Activated naive CD4-positive, alpha-beta T cell treated with anti-CD3 and anti-CD28 coated beads, Interleukin-2, amount 50 U/mL, for 72 hours (primary cell): ENCODE data around the gene IL31RA. TPM values are rescaled to one million over a fixed set of nuclear protein-coding genes. Genes with fewer than 3 reads are reported as not detected.

Experiments
- ATAC-seq, 2 donors: fragments of 150-1000 bp; cut with Tn5 transposase; 2 replicates each; pipeline ENCODE4 v1.10.0; 2021; ENCODE audit warnings: mild to moderate bottlenecking in 2 of 2, moderate library complexity in 2 of 2
- DNase-seq, 2 donors: peaks; one replicate each; pipeline ENCODE4 v3.0.0; 2021 to 2022; ENCODE audit warnings: low spot score in 2 of 2
- H3K27ac Mint-ChIP-seq, 2 donors: one replicate each; pipeline ENCODE4 v1.8.0; 2022; ENCODE audit warnings: mild to moderate bottlenecking in 2 of 2, mixed read lengths in 2 of 2
- H3K36me3 Mint-ChIP-seq, 2 donors: one replicate each; pipeline ENCODE4 v1.8.0; 2022; ENCODE audit warnings: mixed read lengths in 2 of 2
- H3K9me3 Mint-ChIP-seq, 2 donors: one replicate each; pipeline ENCODE4 v1.8.0; 2022; ENCODE audit warnings: mixed read lengths in 2 of 2
- total RNA-seq, 2 donors: library from RNA; stranded (reverse); gene quantifications; one replicate each; pipeline ENCODE4 v1.2.3, GENCODE V29; 2022

The IL31RA gene
- total RNA-seq, 2 donors from 2014 or later: 0.89 TPM; not detected in 1

DNA sequence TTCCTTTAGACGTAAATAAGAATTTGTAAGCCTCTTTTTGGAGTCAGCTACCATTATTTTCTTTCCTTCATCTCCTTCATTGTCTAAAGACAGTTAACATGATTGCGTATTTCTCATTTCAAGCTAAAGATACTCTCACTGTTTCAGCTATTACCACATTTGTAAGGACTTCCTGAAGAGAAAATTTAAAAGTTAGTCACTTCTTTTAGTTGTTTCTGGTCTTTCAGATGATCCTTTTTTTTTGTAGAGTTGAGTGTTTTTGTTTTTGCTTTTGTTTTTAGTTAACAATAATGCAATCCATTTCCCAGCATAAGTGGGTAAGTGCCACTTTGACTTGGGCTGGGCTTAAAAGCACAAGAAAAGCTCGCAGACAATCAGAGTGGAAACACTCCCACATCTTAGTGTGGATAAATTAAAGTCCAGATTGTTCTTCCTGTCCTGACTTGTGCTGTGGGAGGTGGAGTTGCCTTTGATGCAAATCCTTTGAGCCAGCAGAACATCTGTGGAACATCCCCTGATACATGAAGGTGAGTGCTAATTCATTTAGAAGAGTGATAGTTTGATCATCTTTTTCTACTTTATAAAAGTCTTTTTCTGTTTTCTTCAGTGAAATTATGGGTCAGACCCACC is 2.0 kb downstream of the IL31RA start:
- ATAC-seq: peak in 1 of 2 donors; percentile 28
- DNase-seq: no peak
- no peak overlapping the region for H3K27ac Mint-ChIP-seq
- H3K9me3 Mint-ChIP-seq: peaks cover 0 to 9% of the 10 kb centered on the region in 2 donors
- H3K36me3 Mint-ChIP-seq: no peaks in the 10 kb centered on the region

DNA sequence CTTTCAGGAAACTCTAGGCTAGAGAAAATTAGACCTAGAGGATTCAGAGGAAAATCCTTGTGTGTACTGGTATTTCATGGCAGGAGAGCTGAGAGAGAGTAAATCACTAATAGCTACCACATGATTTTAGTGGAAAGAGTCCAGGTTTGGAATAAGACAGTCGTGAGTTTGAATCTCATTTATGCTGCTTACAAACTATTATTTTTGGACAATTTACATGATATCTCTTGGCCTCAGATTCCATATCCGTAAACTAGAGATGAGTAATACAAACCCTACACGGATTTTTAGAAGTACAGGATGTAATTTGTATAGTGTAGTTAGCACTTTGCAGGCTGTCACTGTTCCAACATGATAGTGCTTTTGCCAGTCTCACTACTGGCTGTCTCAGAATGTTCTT is 2.7 kb downstream of the IL31RA start:
- Mint-ChIP-seq H3K27ac (no peak overlapping the region), H3K9me3 (peaks cover 0 to 9% of the 10 kb centered on the region in 2 donors), H3K36me3 (no peaks in the 10 kb centered on the region)
- no peak for DNase-seq
- no peak for ATAC-seq

DNA sequence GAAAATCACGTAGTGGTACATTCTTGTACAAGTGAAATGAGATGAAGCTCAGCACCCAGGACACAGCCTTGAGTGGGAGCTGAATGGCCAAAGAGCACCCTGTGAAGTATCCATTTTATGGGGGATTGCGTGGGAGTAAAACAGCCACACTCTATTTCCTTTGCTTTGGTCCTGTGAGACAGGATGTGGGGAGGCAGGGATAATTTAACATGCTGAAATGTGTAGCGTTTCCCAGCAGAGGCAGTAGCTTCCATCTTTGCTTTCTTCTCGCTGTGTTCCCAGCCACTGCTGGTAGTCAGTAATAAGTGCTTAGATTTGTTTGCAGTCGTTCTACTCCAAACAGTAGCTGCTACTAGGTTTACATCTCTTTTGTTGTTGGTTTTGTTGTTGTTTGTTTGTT is 4.4 kb downstream of the IL31RA start:
- ATAC-seq (peak; percentile 30 to 46), DNase-seq (no peak)
- H3K9me3 Mint-ChIP-seq: peaks cover 0 to 4% of the 10 kb centered on the region in 2 donors
- no peaks in the 10 kb centered on the region for H3K36me3 Mint-ChIP-seq
- peak overlapping the region; percentile 67 to 89 for H3K27ac Mint-ChIP-seq

DNA sequence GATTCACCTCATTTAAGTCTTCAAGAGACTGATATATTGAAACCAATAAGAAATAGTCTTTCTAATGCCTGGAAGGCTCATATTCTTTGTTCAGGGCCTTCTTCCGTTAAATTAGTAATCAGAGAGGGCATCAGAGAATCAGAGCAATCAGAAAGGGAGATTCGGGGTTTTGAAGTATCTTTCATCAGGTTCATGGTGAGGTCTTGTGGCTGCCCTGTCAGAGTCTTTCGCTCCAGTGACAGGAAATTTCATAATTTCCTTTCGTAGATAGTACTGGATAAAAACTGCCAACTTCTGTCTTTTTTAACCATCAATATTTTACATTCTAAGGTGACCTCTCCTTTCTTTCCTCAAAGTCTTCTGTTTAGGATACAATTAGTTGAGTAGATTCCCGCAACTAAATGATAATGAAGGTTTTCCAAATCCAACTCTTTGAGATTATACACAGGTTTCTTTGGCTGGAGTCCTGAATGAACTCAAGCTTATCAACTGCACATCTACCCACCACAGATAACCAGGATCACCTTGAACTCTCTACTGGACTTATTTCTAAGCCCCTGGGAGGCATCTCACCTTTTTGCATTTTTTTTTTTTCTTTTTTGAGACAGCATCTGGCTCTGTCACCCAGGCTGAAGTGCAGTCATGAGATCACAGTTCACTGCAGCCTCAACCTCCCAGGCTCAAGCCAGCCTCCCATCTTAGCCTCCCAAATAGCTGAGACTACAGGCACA is 5.5 kb downstream of the IL31RA start:
- no peaks in the 10 kb centered on the region for H3K36me3 Mint-ChIP-seq
- DNase-seq: no peak
- ATAC-seq: peak; percentile 72 to 89
- peak overlapping the region in 1 of 2 donors; percentile 89 for H3K27ac Mint-ChIP-seq
- H3K9me3 Mint-ChIP-seq: peaks cover 0 to 7% of the 10 kb centered on the region in 2 donors

DNA sequence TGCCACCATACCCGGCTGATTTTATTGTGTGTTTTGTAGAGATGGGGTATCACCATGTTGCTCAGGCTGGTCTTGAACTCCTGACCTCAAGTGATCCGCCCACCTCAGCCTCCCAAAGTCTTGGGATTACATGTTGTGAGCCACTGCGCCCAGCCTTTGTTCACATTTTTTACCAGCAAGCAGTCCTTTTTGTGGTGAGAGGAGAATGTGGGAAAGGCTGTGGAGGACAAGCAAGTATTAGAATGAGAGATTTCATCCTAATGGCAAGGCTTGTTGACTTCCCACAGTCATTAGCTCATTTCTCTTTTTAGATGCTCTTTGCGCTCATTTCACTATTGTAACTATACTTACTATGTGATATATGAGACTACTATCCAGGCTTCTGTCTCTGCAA is 6.1 kb downstream of the IL31RA start:
- ATAC-seq (no peak), DNase-seq (no peak)
- Mint-ChIP-seq H3K27ac (peak overlapping the region in 1 of 2 donors; percentile 89), H3K9me3 (peaks cover 0 to 9% of the 10 kb centered on the region in 2 donors), H3K36me3 (no peaks in the 10 kb centered on the region)

DNA sequence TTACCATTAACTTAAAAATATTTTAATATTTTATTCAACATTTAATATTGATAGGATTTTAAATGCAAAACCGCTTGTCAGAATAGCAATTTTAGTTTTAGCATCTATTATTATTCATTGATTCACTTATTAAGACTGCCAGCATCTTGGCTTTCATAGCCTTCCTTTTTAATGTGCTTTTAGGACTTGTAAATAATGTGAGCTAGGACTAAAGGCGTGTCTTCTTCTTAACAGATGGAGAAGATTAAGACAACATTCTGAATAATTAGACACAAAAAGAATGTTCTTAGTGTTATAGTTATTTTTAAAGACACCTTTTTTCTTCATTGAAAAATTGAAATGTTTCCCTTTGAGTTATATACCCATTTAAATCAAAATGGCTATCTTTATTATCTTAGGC is 6.9 kb downstream of the IL31RA start:
- ATAC-seq: no peak
- no peak for DNase-seq
- Mint-ChIP-seq H3K9me3 (peaks cover 0 to 9% of the 10 kb centered on the region in 2 donors), H3K27ac (no peak overlapping the region), H3K36me3 (no peaks in the 10 kb centered on the region)

DNA sequence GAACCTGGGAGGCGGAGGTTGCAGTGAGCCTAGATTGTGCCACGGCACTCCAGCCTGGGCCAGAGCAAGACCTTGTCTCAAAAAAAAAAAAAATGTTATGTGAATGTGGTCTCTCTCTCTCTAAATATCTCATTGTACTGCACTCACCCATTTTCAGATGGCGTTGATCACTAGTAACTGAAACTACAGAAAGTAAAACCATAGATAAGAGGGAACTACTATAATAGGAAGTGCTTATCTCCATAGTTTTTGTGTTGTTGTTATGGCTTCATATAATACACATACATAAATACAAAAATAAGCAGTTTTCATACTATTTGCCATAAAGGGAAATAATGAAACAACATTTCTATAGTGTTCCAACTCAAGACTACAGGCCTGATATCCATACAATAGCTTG is 9.1 kb downstream of the IL31RA start:
- ATAC-seq: no peak
- Mint-ChIP-seq H3K27ac (no peak overlapping the region), H3K9me3 (peaks cover 0 to 6% of the 10 kb centered on the region in 2 donors), H3K36me3 (no peaks in the 10 kb centered on the region)
- DNase-seq: no peak

DNA sequence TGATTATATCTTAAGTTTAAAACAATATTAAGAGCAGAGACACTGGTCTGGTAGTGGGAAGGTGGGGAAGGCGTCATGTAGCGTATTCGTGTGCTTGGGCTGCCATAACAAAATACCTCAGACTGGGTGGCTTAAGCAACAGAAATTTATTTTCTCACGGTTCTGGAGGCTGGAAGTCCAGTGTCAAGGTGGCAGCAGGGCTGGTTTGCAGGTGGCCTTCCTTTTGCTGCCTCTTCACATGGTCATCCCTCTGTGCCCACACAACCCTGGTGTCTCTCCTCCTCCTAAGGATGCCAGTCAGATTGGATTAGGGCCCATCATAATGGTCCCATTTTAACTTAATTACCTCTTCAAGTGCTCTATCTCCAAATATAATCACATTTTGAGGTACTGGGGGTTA is 9.6 kb downstream of the IL31RA start:
- ATAC-seq (no peak), DNase-seq (no peak)
- peaks cover 0 to 5% of the 10 kb centered on the region in 2 donors for H3K9me3 Mint-ChIP-seq
- H3K27ac Mint-ChIP-seq: no peak overlapping the region
- H3K36me3 Mint-ChIP-seq: no peaks in the 10 kb centered on the region

DNA sequence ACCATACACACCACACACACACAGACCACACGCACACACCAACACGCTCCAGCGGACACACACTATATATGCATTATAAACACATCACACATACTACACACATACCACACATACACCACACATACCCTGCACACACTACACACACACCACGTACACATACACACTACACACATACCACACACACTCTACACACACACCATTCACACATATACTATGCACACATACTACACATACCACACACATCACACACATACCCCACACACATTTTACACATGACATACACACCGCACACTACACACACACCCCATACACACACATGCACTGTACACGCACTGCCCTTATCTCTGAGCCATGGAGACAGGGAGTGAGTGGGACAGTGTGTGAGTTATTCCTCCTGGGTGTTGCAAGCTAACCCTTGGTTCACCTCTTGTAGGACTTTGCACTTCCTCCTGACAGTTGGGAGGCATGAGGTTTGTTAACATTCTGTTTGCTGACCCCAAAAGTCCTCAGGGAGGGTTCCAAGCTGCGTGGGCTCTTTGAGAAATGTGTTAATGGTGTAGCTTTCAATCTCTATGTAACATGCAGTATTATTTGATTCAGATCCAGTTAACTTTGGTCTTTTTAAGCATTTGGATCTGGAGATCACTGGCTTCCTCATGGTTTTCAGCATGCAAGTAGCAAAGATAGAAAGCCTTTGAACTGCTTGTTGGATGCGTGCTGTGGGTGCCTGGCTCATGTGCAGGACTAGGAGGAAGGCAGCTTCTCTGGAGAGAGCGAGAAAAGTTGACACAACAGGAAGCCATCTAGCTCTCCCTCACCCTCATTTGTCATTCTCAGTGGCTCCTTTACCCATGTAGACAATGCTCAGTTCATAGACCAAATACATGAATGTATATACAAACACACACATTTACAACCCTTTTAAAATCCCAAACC is 13.7 kb downstream of the IL31RA start:
- no peak overlapping the region for H3K27ac Mint-ChIP-seq
- no peak for DNase-seq
- H3K36me3 Mint-ChIP-seq: no peaks in the 10 kb centered on the region
- ATAC-seq: no peak
- H3K9me3 Mint-ChIP-seq: peaks cover 3 to 5% of the 10 kb centered on the region in 2 donors

DNA sequence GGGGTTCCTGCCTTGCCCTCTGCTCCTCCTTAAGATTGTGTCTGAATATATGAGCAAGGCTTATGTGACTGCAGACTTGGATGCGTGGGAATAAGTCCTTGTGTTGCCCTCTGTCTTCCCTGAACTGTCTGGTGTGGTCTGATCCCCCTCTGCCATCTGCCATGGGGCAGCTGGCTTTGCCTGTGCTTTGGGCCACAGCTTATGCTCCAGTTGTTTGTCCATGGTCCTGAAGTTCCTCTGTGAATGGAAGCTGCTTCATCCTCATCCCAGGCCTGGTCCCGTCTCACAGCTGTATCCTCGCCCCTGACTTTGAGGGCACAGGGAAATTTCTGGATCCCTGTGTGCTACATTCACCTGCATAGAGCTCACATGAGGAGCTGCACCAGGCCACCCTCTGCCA is 14.7 kb downstream of the IL31RA start:
- Mint-ChIP-seq H3K9me3 (peaks cover 3 to 5% of the 10 kb centered on the region in 2 donors), H3K36me3 (no peaks in the 10 kb centered on the region), H3K27ac (no peak overlapping the region)
- DNase-seq: no peak
- ATAC-seq: no peak

DNA sequence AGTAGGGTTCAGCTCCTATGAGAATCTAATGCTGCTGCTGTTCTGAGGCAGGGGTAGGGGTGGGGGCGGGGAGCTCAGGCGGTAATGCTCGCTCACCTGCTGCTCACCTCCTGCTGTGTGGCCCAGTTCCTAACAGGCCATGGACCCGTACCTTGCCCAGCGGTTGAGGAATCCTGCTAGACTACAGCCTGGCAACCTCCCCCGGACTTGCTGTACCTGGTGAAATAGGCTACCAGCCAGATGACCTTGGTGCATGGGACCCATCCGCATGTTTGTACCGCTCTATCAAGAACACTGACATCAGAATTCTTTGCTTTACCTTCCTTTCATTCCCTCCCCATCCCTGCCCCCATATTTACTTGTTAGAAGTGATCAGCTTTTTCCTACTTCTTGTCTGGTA is 15.3 kb downstream of the IL31RA start:
- Mint-ChIP-seq H3K27ac (no peak overlapping the region), H3K36me3 (no peaks in the 10 kb centered on the region), H3K9me3 (peaks cover 3 to 4% of the 10 kb centered on the region in 2 donors)
- no peak for DNase-seq
- ATAC-seq: no peak

DNA sequence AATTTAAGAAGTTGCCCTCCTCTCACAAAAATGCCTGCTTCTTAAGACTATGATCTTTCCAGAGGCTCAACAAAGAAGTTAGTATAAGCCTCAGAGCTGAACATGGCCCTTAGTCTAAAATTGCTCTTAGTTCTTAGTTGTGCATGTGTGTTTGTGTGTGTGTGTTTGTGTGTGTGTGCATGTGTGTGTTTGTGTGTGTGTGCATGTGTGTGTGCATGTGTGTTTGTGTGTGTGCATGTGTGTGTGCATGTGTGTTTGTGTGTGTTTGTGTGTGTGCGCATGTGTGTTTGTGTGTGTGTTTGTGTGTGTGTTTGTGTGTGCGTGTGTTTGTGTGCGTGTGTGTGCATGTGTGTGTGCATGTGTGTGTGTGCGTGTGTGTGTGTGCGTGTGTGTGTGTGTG is 15.8 kb downstream of the IL31RA start:
- no peak overlapping the region for H3K27ac Mint-ChIP-seq
- H3K9me3 Mint-ChIP-seq: peaks cover 0 to 3% of the 10 kb centered on the region in 2 donors
- DNase-seq (no peak), ATAC-seq (no peak)
- no peaks in the 10 kb centered on the region for H3K36me3 Mint-ChIP-seq

DNA sequence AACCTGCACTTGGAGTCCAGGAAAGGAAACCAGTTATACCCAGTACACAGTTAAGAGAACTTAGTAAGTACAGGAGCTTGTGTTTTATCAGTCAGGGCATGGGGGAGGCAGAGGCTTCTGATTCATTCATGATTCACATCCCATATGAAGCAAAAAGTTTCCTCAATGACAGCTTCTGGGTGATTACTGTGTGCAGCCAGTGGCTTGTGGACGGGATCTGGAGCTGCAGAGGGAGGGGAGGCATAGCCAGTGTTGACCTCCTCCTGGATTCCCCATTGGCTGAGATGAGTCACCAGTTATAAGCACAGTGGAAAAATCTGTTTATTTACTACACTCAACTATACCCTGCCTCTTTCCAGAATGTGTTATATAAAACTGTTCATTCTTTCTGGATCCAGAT is 17.7 kb downstream of the IL31RA start:
- H3K27ac Mint-ChIP-seq: peak overlapping the region; percentile 17 to 44

DNA sequence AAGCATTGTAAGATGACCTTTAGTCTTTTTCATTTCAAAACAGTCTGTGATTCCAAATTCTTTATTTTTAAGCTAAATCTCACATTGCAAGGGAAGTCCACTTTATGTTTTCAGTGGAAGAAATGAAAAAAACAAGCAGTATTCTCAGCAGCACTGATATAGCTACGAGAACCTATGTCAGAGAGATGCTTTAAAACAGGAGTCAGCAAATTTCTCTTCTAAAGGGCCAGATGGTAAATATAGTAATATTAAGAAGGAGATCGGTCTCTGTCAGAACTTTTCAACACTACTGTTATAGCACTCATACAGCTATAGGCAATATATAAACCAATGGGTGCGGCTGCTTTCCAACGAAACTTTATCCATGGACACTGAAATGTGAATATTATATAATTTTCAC is 18.7 kb downstream of the IL31RA start:
- H3K36me3 Mint-ChIP-seq: no peaks in the 10 kb centered on the region
- DNase-seq (no peak), ATAC-seq (no peak)
- peaks cover 0 to 3% of the 10 kb centered on the region in 2 donors for H3K9me3 Mint-ChIP-seq
- no peak overlapping the region for H3K27ac Mint-ChIP-seq

More for the DNA sequence above, 17.7 kb downstream of the IL31RA start:
- ATAC-seq: peak; percentile 96 to 98
- DNase-seq: peak; percentile 52 to 68
- H3K9me3 Mint-ChIP-seq: peaks cover 0 to 3% of the 10 kb centered on the region in 2 donors
- H3K36me3 Mint-ChIP-seq: no peaks in the 10 kb centered on the region

DNA sequence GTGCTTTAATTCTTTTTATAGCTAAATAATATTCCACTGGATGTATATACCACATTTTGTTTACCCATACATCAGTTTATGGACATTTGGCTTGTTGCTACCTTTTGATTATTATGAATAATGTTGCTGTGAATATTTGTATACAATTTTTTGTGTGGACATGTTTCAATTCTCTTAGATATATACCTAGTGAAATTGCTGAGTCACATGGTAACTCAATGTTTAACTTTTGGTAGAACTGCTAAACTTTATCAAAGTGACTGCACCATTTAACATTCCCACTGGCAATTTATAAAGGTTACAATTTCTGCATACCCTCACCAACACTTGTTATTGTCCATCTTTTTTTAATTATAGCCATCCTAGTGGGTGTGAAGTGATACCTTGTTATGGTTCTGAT is 22.1 kb downstream of the IL31RA start:
- no peak for ATAC-seq
- H3K36me3 Mint-ChIP-seq: no peaks in the 10 kb centered on the region
- DNase-seq: no peak
- H3K27ac Mint-ChIP-seq: no peak overlapping the region
- H3K9me3 Mint-ChIP-seq: peaks cover 0 to 8% of the 10 kb centered on the region in 2 donors

DNA sequence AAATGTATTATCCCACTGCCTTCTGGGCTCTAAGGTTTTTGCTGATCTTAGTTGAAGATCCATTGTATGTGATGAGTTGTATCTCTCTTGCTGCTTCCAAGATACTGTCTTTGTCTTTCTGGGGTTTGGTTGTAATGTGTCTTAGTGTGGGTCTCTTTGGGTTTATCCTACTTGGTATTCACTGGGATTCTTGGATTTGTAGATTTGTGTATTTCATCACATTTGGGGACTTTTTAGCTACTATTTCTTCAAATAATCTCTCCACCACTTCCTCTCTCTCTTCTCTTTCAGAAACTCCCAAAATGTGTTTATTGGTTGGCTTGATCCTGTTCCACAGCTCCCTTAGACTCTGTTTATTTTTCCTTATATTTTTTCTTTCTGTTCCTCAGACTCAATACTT is 26.5 kb downstream of the IL31RA start:
- Mint-ChIP-seq H3K9me3 (peaks cover 0 to 8% of the 10 kb centered on the region in 2 donors), H3K36me3 (no peaks in the 10 kb centered on the region), H3K27ac (no peak overlapping the region)
- DNase-seq: no peak
- ATAC-seq: no peak

DNA sequence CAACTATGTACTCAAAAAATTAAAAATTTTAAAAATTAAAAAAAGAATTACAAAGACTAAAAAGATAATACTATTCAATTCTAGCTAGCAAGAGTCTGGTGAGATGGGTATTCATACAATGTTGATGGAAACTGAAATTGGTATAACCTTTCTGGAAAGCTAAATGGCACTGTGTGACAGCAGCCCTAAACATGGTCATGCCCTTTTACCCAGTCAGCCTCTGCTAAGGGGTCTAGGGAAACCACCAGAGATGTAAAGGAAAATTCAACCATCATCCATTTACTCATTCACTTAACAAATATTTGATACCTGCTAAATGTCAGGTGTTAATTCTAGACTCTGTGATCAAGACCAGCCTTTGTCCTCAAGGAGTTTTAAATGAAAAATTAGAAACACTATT is 29.3 kb downstream of the IL31RA start:
- DNase-seq (no peak), ATAC-seq (peak in 1 of 2 donors; percentile 76)
- peaks cover 0 to 8% of the 10 kb centered on the region in 2 donors for H3K9me3 Mint-ChIP-seq
- no peak overlapping the region for H3K27ac Mint-ChIP-seq
- H3K36me3 Mint-ChIP-seq: no peaks in the 10 kb centered on the region
